Measurements from ENCODE around the gene METAP1.
"Not testable (repeated sequence)": the region's sequence is repeated elsewhere in the genome, so short reads cannot be mapped to it uniquely, and the experiment has no call there.

The METAP1 gene

DNA sequence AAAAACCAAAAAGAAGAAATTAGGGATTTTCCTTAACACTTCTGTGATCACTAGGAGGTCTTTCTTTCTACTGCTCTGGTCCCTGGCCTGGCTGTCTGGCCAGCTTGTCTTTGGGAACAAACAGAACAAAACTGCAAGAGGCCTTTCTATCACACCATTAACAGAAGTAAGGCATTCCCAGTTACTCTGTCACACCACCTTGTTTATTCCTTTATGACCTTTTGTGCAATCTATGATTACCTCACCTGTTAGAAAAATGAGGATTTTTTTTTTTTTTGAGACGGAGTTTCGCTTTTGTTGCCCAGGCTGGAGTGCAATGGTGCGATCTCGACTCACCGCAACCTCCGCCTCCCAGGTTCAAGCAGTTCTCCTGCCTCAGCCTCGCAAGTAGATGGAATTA, 3.0 kb downstream of the METAP1 start:
- no peak for DNase-seq

DNA sequence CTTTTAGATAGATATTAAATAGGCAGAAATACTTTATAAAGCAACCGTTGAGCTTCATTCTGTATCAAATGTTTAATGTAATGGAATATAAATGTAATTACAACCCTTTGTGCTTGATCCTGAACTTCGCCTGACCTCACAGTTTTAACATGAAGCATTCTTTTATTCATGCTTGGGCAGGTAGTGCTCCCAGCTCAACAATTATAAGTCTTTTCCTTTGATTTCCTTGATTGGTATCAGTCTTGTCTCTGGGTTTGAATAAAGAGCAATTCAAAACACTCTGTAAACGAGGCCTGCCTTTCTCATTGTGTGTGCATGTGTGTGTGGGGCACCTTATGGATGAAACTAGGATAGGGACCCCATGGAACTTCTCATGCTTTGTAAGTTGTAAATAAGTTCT, 6.8 kb downstream of the METAP1 start:
- no peak for DNase-seq

DNA sequence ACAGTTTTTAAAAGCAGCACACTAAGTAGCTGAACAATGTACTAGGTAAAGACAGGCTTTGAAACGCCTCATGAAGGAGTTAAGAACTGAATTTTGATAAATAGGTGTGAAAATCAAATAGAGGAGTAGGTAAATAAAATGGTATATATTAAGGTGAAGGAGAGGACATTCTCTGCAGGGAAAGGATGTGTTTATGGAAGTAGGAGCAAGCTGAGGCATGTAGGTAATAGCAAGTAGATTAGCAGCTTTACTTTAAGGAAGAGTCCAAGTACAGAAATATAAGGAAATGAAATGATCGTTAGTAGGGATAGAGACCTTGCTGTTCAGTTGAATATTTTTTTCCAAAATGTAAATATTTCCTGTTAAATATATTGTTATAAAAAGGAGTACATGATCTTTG, 12.5 kb downstream of the METAP1 start:
- DNase-seq: no peak

DNA sequence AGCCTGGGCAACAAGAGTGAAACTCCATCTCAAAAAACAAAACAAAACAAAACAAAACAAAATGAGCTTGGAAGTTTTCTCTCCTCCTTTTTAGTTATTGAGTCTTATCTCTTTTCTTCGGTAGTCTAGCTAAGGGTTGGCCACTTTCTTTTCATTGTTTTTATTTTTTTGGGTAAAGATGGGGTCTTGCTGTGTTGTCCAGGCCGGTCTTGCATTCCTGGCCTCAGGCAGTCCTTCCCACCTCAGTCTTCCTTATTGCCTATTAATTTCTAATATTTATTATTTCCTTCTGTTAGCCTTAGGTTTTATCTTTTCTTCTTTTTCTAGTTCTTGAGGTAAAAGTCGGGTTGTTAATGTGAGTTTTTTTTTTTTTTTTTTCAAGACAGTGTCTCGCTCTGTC, 16.4 kb downstream of the METAP1 start:
- DNase-seq: no peak

DNA sequence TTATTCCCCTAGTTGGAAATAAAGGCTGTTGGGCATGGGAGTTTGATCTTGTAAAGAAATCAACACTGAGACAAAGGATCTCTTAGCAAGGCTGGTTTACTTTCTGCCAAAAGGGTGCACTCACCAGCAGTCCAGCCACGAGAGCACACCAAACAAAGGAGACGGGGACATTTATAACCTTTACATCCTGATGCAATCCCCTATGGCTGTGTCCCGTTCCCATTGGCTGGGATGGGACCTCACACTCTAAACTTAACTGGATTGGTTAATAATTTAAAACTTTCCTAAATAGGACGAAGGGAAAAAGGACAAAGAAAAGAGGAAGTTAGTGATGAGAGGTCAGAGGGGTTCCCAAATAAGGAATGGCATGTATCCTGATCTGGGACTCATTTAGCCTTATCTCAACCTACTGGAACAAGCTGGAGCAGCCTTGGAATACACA, 17.9 kb downstream of the METAP1 start:
- DNase-seq: no peak

DNA sequence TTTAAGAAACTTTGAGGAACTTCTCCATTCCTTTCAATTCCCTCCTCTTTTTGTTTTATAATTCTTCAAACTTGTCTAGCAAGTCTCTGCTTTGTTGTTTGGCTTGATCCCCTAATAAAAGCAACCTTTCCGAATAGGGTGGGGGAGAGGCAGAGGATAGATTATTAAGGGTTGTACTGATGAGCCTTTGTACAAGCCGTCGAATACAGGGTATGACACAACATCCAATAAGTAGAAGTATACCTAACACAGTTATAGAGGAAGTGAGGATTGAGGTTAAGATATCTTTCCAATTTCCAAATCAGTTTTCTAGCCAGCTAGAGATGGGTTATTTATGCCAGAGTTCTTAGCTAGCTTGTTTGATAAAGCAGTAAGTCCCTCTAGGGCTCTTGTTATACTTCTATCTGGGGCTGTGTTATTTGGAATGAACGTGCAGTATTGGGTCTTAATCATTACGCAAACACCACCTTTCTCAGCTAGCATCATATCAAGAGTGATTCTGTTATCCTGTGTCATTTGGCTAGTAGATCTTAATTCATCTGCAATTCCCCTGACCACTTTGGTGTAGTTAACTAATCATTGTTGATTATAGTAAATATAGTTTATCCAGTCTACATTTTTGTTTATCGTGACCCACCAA, 18.5 kb downstream of the METAP1 start:
- no peak for DNase-seq

DNA sequence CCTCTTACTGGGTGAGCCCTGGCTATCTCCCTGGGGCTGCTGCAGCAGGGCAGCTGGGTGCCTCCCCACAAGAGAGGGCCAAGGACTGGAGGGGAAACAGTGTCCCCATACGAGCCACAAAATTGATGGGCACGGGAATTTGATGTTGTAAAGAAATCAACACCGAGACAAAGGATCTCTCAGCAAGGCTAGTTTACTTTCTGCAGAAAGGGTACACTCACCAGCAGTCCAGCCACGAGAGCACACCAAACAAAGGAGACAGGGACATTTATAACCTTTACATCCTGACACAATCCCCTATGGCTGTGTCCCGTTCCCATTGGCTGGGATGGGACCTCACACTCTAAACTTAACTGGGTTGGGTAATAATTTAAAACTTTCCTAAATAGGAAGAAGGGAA, 25.9 kb downstream of the METAP1 start:
- no peak for DNase-seq

DNA sequence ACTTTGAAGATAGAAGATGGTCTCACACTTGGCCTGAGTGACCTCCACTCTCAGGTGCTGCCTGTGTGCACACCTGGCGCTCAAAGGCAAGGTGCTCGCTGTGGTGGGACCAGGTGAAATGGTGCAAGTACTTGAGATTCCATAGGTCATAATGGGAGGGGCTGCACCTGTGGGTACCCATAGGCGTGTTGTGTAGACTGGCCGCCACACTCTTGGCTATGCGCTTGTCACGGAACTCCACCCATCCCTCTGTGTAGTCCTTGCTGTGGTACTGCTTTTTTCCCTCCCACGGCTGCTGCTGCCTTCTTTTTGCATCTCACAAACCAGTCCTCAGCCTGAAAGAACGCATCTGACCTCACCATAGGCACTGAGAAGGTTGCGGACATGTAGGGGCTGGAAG, 27.0 kb downstream of the METAP1 start:
- no peak for DNase-seq

DNA sequence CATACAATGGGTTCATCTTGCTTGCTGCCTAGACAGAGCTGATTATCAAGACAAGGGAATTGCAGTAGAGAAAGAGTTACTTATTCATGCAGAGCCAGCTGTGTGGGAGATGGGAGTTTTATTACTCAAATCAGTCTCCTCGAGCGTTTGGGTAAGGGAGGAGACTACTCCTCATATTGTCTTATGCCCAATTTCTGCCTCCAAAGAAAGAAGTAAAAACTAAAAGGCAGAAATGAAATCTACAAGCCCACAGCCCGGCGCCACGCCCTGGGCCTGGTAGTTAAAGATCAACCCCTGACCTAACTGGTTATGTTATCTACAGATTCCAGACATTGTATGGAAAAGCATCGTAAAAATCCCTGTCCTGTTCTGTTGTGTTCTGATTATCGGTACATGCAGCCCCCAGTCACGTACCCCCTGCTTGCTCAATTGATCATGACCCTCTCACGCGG, 28.3 kb downstream of the METAP1 start:
- DNase-seq: not testable (repeated sequence)

DNA sequence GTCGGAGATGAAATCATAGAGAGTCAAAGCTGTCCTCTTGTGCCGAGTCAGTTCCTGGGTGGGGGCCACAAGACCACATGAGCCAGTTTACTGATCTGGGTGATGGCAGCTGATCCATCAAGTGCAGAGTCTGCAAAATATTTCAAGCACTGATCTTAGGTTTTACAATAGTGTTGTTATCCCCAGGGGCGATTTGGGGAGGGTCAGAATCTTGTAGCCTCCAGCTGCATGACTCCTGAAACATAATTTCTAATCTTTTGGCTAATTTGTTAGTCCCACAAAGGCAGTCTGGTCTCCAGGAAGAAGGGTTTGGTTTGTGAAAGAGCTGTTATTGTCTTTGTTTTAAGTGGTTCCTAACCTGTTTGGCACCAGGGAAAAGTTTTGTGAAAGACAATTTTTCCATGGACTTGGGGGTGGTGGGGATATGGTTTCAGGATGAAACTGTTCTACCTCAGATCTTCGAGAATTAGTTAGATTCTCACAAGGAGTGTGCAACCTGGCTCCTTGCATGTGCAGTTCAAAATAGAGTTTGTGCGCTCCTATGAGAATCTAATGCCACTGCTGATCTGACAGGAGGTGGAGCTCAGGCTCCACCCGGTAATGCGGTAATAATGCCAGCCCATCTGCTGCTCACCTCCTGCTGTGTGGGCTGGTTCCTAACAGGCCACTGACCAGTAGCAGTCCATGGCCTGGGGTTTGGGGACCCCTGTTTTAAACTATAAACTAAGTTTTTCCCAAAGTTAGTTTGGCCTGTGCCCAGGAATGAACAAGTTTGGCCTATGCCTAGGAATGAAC, 29.2 kb downstream of the METAP1 start:
- no peak for DNase-seq

DNA sequence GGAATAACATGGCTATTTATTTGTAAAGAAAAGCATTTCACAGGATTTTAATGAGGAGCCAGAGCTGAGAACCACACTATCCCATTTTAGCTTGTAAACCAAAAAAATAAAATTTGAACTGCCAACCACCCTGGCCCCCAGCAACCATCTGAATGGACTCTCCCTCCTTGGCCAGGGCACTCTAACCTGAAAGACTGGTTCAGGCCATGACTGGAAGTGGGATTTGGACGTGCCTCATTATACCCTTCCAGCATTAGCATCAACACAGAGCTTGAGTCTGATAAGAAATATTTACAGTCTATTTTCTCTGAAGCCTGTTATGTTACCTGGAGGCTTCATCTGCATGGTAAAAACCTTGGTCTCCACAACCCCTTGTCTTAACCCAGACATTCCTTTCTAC, 30.0 kb downstream of the METAP1 start:
- DNase-seq: no peak

DNA sequence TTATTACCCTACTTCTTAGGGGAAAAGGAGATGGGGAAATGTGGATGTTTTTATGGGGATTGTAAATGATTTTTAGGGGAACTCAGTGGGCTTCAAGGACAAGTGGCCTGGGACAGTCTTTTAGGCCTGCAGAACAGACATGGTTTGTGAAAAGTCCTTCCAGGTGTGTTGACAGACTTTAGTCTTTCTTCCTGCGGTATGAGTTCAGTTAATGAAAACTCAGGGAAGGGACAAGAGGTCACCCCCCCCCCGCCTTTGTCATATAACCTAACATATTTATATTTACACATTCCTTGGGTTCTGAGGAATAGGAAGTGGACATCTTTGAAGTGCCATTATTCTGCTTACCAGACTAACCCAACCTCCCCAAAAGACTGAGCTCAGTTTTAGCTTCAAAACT, 31.8 kb downstream of the METAP1 start:
- no peak for DNase-seq

DNA sequence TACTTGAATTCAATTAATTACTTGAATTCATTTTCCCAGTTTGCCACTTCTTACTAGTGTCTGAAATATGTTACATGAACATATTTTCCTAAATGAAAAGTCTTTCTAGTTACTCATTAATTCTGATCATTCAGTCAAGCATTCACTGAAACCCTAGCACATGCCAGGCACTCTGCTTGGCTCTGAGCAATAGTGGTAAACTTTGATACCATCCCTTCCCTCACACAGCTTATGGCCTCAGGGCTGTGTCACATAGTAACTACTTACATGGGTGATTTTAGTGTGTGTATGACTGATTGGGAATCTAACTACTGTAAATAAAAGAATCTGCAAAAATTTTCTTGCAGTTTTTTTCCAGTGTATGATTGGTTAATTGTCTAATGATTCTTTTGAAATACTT, 32.7 kb downstream of the METAP1 start:
- DNase-seq: no peak

DNA sequence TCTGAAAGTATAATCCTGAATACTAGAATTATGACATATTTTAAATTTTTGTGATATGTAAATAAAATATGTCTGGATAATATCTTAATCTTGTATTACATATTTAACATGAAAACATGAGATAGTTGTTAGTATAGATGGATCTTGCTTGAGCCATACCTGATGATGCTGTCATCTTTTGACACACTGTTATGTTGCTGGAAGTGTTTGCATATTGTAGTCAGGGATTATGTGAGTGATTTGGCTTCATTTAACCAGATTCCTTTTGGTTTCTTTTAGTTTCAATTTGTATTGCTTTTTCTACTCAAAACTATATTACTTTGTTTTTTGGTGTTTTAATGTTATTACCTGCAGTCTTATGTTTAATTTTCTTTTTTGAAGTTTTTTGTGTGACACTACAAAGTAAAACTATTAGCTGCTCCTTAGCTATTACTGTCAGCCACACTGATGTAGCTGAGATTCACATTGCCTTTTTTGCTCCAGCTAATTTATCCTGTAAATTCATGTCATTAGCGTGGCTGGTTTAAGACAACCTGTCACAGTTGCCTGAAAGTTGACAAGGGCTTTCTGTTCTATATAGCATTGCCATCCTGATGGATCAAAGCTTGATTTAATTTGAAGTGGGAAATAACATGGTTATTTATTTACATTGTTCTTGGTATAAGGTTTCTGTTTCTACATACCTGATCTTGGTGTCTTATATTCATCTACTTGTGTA, 33.7 kb downstream of the METAP1 start:
- DNase-seq: no peak

DNA sequence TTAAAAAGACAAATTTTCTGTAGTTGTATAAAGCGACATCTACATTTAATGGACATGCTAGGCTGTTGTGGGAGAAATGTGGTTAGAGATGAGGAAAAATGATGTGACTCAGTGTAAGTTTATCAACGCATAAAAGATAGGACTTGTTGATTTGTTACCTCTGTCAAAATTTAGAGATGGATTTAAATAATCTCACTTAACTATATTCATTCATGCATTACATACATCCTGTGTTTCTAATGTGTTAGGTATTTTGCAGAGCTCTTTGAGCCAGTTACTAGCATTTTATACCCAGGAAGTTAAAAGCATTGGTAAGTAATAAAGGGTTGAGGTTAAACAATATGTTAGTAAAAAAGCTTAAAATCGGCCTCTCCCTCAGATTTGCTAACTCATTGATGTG, 34.3 kb downstream of the METAP1 start:
- no peak for DNase-seq

DNA sequence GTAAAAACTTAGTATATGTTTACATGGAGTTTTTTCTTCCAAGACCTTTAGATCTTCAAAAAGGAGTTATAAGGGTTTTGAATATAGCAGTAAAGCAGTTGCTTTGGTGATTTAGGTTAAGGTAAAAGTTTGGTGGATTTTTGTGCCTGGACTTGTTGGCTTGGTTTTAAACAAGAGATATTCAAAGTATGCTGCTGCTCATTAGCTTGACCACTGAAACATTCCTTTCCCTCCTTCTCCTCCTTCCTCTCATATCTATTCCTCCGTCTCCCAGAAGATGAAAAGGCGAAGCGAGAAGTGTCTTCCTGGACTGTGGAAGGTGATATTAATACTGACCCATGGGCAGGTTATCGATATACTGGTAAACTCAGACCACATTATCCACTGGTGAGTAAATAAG, 38.4 kb downstream of the METAP1 start:
- no peak for DNase-seq

DNA sequence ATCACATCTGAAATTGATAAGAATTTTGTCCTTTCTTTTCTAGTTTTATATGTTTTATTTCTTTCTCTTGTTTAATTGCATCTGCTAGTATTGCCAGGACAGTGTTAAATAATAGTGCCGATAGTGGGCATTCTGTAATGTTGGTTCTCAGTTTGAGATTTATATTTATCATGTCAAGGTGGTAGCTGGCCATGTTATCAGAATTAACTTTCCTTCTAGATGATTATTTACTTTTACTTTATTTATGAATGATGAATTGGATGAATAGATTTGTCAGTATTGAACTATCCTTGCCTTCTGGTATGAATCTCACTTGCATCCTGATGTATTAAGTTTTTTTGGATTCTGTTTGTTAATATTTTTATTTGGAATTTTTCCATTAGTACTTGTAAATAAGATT, 42.7 kb downstream of the METAP1 start:
- DNase-seq: no peak

DNA sequence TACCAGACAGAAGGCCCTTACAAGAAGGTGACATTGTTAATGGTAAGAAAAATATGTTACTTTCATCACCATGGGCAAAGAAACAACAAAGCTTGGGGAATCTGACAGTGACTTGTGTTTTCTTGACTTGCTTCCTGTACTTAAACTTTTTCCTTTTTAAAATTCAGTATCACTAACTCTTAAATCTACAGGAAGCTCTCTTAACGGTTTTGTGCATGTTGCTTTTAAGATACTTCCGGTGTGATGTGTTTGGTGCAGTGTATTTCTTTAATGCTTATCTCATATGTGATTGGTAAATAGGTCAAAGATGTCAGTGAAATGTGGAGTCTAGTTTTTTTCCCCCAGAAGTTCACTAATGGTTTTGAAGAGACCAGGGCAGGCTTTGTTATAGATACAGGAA, 47.8 kb downstream of the METAP1 start:
- no peak for DNase-seq

DNA sequence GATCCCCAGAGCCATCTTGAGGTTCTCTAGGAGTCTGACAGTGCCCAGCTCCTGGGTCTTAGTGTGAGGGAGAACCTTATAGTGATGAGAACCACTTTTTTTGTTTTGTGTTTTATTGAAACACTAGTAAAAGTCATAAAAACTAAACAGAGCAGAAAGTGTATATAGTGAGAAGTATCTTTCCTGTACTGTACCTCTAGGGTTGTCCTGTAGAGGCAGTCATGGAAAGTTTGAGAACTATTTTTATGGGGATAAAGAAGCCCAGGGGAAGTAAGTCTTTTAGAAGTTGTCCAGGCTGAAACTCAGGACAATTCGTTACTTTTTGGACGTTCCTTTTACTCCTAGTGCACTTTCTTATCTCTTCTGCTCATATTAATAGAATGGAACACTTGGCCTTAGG, 52.2 kb downstream of the METAP1 start:
- DNase-seq: no peak

DNA sequence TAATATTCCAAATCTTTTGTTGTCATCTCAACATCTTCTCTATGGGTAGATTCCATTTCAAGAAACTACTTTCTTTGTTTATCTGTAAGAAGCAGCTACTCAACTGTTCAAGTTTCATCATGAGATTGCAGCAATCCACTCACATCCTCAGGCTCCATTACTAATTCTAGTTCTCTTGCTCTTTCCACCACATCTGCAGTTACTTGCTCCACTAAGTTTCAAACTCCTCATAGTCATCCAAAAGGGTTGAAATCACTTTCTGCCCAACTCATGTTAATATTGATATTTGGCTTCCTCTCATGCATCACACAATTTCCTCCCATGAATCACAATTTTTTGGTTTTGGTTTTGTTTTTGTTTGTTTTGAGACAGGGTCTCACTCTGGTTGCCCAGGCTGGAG, 57.4 kb downstream of the METAP1 start:
- DNase-seq: no peak

DNA sequence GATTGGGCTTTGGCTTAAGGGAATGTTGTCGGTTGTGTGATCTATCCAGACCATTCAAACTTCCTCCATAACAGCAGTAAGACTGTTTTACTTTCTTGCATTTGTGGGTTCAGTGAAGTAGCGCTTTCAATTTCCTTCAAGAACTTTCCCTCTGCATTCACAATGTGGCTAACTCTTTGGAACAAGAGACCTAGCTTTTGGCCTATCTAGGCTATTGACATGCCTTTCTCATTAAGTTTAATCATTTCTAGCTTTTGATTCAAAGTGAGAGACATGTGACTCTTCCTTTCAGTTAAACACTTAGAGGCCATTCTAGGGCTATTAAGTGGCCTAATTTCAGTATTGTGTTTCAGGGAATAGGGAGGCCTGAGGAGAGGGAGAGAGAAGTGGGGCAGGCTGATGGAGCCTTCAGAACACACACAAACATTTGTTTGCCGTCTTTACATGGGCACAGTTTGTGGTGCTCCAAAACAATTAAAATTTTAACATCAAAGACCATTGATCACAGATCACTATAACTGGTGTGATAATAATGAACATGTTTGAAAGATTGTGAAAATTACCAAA, 59.0 kb downstream of the METAP1 start:
- no peak for DNase-seq

DNA sequence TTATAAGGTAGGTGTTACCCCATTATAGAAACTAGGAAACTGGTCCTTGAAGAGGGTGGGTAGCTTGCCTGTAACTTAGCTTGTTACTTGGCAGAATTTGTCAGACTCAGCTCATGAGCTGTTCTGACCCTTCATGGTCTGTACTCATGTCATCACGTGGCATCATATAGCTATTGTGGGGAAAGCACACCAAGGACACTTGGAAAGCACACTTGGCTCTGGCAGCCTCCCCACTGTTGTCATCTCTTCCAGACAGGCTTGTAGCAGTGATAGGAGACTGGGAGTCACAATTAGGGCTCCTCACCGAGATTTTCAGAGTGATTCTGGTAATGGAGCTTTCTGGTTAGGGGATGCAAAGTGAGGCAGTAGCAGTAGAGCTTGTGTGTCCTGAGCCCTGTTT, 62.7 kb downstream of the METAP1 start:
- no peak for DNase-seq

DNA sequence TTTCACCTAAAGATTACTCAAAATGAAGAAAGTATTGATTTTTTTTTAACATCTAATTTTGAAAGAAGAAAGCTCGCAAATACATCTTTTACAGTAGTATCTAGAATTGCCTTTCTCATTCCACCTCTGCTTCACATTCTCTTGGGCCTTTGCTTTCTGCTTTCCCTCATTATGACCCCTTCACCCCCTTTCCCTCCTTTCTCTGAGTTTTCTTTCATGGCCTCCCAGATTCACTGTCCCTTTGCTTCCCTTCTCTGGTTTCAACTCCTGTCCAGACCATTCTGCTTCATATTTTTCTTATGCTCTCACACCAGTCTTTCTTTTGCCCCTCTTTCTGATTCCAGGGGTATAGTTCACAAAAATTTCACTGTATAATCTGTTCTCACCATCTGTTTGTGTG, 64.0 kb downstream of the METAP1 start:
- DNase-seq: no peak

All from NCI-H526 (cell line).